ENCODE measurements around the gene CD6. TPM values are rescaled to one million over a fixed set of nuclear protein-coding genes. Genes with fewer than 3 reads are reported as not detected.

CD6 gene
- total RNA-seq, 1 donor from 2014 or later: not detected

DNA sequence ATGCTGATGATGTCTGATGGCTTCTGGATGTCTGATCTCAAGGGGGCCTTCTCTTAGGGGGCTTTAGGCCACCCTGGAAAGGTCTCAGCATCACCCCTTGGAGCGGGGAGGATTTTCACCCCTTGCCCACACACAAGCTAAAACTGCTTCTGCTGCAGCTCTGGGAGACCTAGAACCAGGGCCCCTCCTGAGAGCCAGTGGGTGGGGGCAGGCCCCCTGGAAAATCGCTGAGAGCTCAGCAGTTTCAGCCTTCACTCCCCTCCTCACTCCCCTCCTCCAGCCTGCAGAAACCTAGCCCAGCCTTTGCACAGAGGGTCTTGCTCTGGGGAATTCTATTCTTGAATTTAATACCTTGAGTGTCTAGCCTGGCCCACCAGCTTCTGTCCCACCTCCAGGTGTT lies 17.2 kb downstream of the CD6 start:
- Histone ChIP-seq H3K4me1 (peaks cover 4% of the 10 kb centered on the region), H4K20me1 (ENCODE audit: low read depth) (no peaks in the 10 kb centered on the region), H3K27ac (no peak overlapping the region), H3K4me2 (no peak overlapping the region), H3K79me2 (ENCODE audit: low read depth) (no peaks in the 10 kb centered on the region), H3F3A (ENCODE audit: low read depth) (no peaks in the 10 kb centered on the region), H2AFZ (replicated peaks) (no peak overlapping the region), H3K27me3 (no peaks in the 10 kb centered on the region), H3K9ac (no peak overlapping the region), H3K9me3 (ENCODE audit: low read depth) (no peaks in the 10 kb centered on the region), H3K4me3 (no peak overlapping the region), H3K36me3 (no peaks in the 10 kb centered on the region)
- no peak for DNase-seq (ENCODE audit: low spot score)
- Mint-ChIP-seq H3K36me3 (no peaks in the 10 kb centered on the region), H3K27me3 (ENCODE audit: insufficient read depth, low read depth) (peaks cover 2% of the 10 kb centered on the region), H3K4me1 (peaks cover 9% of the 10 kb centered on the region), H3K27ac (no peak overlapping the region), H3K4me3 (no peak overlapping the region), H3K9me3 (no peaks in the 10 kb centered on the region)
- TF ChIP-seq EZH2 (IDR thresholded peaks at IDR 0.05) (no peak), EZH2phosphoT487 (IDR thresholded peaks at IDR 0.05) (no peak)
- TF ChIP-seq, protein P1, sequence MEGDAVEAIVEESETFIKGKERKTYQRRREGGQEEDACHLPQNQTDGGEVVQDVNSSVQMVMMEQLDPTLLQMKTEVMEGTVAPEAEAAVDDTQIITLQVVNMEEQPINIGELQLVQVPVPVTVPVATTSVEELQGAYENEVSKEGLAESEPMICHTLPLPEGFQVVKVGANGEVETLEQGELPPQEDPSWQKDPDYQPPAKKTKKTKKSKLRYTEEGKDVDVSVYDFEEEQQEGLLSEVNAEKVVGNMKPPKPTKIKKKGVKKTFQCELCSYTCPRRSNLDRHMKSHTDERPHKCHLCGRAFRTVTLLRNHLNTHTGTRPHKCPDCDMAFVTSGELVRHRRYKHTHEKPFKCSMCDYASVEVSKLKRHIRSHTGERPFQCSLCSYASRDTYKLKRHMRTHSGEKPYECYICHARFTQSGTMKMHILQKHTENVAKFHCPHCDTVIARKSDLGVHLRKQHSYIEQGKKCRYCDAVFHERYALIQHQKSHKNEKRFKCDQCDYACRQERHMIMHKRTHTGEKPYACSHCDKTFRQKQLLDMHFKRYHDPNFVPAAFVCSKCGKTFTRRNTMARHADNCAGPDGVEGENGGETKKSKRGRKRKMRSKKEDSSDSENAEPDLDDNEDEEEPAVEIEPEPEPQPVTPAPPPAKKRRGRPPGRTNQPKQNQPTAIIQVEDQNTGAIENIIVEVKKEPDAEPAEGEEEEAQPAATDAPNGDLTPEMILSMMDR (IDR thresholded peaks at IDR 0.05): no peak

DNA sequence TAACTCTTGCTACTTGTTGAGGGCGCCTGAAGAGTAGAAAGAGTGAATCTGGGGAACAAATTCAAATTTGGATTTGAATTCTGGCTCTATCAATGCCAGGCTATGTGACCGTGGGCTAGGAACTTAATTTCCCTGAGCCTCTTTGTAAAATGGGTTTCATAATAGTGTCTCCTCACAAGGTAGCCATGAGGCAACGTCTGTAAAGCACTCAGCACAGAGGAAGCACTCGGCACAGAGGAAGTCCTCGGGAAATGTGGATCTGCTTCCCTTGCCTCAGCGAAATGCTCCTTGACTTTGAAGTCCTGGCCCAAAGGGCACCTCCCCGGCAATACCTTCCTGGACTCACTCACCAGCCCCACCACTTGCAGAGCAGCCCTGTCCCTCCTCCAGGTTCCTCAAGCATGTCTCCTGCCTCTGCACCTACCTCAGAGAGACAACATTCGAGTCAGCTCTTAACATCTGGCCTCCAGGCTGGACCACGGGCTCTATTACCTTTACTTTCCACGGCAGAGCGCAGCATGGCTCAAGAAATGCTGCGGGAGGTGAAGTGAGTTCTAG lies 17.7 kb downstream of the CD6 start:
- DNase-seq (ENCODE audit: low spot score): no peak
- Mint-ChIP-seq H3K4me1 (peaks cover 12% of the 10 kb centered on the region), H3K27me3 (ENCODE audit: insufficient read depth, low read depth) (peaks cover 2% of the 10 kb centered on the region), H3K36me3 (no peaks in the 10 kb centered on the region), H3K9me3 (no peaks in the 10 kb centered on the region), H3K27ac (no peak overlapping the region), H3K4me3 (no peak overlapping the region)
- no peak overlapping the region for H2AFZ ChIP-seq (replicated peaks)
- no peak overlapping the region for H3K9ac ChIP-seq
- TF ChIP-seq EZH2phosphoT487 (IDR thresholded peaks at IDR 0.05): no peak
- TF ChIP-seq EZH2 (IDR thresholded peaks at IDR 0.05): no peak
- TF ChIP-seq, protein P1 (IDR thresholded peaks at IDR 0.05): no peak
- no peaks in the 10 kb centered on the region for H3K9me3 ChIP-seq (ENCODE audit: low read depth)
- H3K4me1 ChIP-seq: peaks cover 4% of the 10 kb centered on the region
- no peak overlapping the region for H3K4me2 ChIP-seq
- H3K27me3 ChIP-seq: no peaks in the 10 kb centered on the region
- H3K4me3 ChIP-seq: no peak overlapping the region
- H3K27ac ChIP-seq: no peak overlapping the region
- no peaks in the 10 kb centered on the region for H3K36me3 ChIP-seq
- no peaks in the 10 kb centered on the region for H4K20me1 ChIP-seq (ENCODE audit: low read depth)
- no peaks in the 10 kb centered on the region for H3F3A ChIP-seq (ENCODE audit: low read depth)
- H3K79me2 ChIP-seq (ENCODE audit: low read depth): no peaks in the 10 kb centered on the region

DNA sequence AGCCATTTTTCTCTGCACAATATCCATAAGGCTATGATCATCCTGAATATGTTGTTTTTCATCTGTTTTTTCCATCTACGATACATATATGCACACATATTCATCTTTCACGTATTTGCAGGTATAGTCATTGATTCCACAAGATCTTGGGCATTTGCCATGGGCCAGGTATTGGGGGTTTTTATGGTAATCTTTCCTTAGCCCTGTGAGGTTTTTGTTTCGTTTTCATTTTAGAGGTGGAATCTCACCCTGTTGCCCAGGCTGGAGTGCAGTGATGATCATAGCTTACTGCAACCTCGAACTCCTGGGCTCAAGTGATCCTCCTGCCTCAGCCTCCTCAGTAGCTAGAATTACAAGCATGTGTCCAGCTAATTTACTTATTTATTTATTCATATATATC lies 20.0 kb downstream of the CD6 start:
- H3K9ac ChIP-seq: no peak overlapping the region
- H4K20me1 ChIP-seq (ENCODE audit: low read depth): no peaks in the 10 kb centered on the region
- no peaks in the 10 kb centered on the region for H3K36me3 Mint-ChIP-seq
- H3K9me3 Mint-ChIP-seq: no peaks in the 10 kb centered on the region
- no peak overlapping the region for H3K4me2 ChIP-seq
- peaks cover 12% of the 10 kb centered on the region for H3K4me1 Mint-ChIP-seq
- no peaks in the 10 kb centered on the region for H3K27me3 ChIP-seq
- H3K9me3 ChIP-seq (ENCODE audit: low read depth): no peaks in the 10 kb centered on the region
- no peak for DNase-seq (ENCODE audit: low spot score)
- H3K4me3 ChIP-seq: no peak overlapping the region
- H3K27ac Mint-ChIP-seq: no peak overlapping the region
- no peaks in the 10 kb centered on the region for H3F3A ChIP-seq (ENCODE audit: low read depth)
- TF ChIP-seq EZH2phosphoT487 (IDR thresholded peaks at IDR 0.05) (no peak), EZH2 (IDR thresholded peaks at IDR 0.05) (no peak)
- TF ChIP-seq, protein P1 (IDR thresholded peaks at IDR 0.05): no peak
- H2AFZ ChIP-seq (replicated peaks): no peak overlapping the region
- H3K4me3 Mint-ChIP-seq: no peak overlapping the region
- no peaks in the 10 kb centered on the region for H3K79me2 ChIP-seq (ENCODE audit: low read depth)
- no peaks in the 10 kb centered on the region for H3K36me3 ChIP-seq
- H3K4me1 ChIP-seq: peaks cover 4% of the 10 kb centered on the region
- no peak overlapping the region for H3K27ac ChIP-seq
- peaks cover 7% of the 10 kb centered on the region for H3K27me3 Mint-ChIP-seq (ENCODE audit: insufficient read depth, low read depth)
